Liver (tissue), 3 donors: ENCODE results near the gene FMN2.

ENCODE experiments used
- EGR1 ChIP-seq, 2 donors: IDR thresholded peaks; 2 replicates each; pipeline ENCODE4 v1.6.1; 2016 to 2018; ENCODE audit warnings: antibody characterized with exemption in 2 of 2, low read depth in 2 of 2
- GABPA ChIP-seq, 2 donors: IDR thresholded peaks in 1 of 2; conservative IDR thresholded peaks in 1 of 2; 2 replicates each; pipeline ENCODE4 v1.6.1; 2016; ENCODE audit warnings: antibody characterized with exemption in 2 of 2, mild to moderate bottlenecking in 1 of 2, moderate library complexity in 1 of 2
- HNF4A ChIP-seq, 2 donors: conservative IDR thresholded peaks; 2 replicates each; pipeline ENCODE4 v1.6.1; 2016; ENCODE audit warnings: antibody characterized with exemption in 2 of 2, mild to moderate bottlenecking in 2 of 2
- RAD21 ChIP-seq, 2 donors: IDR thresholded peaks; 2 replicates each; pipeline ENCODE4 v1.6.1; 2016; ENCODE audit warnings: antibody characterized with exemption in 2 of 2, mild to moderate bottlenecking in 2 of 2
- TAF1 ChIP-seq: conservative IDR thresholded peaks from 2 replicates; pipeline ENCODE4 v1.6.1; 2016; ENCODE audit warnings: antibody characterized with exemption, mild to moderate bottlenecking
- TF ChIP-seq, protein P1 (sequence below): IDR thresholded peaks from 2 replicates; pipeline ENCODE4 v1.6.1; 2016; ENCODE audit warnings: antibody characterized with exemption, mild to moderate bottlenecking
- TF ChIP-seq, protein P2 (sequence below): fragments of 150-350 bp; IDR thresholded peaks from 2 replicates; pipeline ENCODE4 v1.5.1; 2017; ENCODE audit warnings: improper control_type of control experiment, low read depth, low read length; ENCODE audit not compliant: missing input control
- donor health status: healthy.
- donor health status: healthy.

DNA sequence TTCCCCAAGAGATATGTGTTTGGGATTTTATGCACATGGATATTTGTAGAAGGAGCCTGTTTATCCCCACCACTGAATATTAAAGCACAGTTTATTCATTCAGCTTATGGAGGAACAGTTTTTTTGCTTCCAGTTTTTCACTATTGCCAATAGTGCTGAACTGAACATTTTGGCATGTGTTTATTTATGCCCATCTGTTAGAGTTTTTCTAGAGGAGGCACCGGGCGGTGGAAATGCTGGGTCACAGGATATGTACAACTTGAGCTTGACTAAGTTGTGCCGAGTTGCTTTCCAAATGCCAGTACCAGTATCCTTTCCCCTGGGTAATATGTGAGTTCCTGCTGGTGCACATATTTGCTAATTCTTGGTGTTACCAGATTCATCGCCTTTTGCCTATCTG lies 409.0 kb downstream of the FMN2 start:
- TF ChIP-seq, protein P1, sequence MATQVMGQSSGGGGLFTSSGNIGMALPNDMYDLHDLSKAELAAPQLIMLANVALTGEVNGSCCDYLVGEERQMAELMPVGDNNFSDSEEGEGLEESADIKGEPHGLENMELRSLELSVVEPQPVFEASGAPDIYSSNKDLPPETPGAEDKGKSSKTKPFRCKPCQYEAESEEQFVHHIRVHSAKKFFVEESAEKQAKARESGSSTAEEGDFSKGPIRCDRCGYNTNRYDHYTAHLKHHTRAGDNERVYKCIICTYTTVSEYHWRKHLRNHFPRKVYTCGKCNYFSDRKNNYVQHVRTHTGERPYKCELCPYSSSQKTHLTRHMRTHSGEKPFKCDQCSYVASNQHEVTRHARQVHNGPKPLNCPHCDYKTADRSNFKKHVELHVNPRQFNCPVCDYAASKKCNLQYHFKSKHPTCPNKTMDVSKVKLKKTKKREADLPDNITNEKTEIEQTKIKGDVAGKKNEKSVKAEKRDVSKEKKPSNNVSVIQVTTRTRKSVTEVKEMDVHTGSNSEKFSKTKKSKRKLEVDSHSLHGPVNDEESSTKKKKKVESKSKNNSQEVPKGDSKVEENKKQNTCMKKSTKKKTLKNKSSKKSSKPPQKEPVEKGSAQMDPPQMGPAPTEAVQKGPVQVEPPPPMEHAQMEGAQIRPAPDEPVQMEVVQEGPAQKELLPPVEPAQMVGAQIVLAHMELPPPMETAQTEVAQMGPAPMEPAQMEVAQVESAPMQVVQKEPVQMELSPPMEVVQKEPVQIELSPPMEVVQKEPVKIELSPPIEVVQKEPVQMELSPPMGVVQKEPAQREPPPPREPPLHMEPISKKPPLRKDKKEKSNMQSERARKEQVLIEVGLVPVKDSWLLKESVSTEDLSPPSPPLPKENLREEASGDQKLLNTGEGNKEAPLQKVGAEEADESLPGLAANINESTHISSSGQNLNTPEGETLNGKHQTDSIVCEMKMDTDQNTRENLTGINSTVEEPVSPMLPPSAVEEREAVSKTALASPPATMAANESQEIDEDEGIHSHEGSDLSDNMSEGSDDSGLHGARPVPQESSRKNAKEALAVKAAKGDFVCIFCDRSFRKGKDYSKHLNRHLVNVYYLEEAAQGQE = no peak
- TF ChIP-seq, protein P2, sequence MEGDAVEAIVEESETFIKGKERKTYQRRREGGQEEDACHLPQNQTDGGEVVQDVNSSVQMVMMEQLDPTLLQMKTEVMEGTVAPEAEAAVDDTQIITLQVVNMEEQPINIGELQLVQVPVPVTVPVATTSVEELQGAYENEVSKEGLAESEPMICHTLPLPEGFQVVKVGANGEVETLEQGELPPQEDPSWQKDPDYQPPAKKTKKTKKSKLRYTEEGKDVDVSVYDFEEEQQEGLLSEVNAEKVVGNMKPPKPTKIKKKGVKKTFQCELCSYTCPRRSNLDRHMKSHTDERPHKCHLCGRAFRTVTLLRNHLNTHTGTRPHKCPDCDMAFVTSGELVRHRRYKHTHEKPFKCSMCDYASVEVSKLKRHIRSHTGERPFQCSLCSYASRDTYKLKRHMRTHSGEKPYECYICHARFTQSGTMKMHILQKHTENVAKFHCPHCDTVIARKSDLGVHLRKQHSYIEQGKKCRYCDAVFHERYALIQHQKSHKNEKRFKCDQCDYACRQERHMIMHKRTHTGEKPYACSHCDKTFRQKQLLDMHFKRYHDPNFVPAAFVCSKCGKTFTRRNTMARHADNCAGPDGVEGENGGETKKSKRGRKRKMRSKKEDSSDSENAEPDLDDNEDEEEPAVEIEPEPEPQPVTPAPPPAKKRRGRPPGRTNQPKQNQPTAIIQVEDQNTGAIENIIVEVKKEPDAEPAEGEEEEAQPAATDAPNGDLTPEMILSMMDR = no peak
- TF ChIP-seq TAF1 (no peak), RAD21 (IDR thresholded peaks at IDR 0.05) (no peak), GABPA (IDR thresholded peaks at IDR 0.05 in 1 of 2, conservative IDR thresholded peaks at IDR 0.05 in 1 of 2) (no peak), EGR1 (IDR thresholded peaks at IDR 0.05; ENCODE audit: low read depth in 2 of 2) (no peak), HNF4A (conservative IDR thresholded peaks at IDR 0.05) (no peak)
